ENCODE measurements around the gene BNIPL.

DNA sequence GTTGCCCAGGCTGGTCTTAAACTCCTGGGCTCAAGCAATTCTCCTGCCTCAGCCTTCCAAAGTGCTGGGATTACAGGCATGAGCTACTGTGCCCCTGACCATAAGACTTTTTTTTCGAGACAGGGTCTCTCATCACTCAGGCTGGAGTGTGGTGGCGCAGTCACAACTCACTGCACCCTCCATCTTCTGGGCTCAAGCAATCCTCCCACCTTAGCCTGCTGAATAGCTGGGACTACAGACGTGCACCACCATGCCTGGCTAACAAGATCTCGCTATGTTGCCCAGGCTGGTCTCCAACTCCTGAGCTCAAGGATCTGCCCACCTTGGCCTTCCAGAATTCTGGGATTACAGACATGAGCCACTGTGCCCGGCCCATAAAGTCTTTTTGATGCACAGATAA is 13.1 kb downstream of the BNIPL start:
- TF ChIP-seq, protein P1, sequence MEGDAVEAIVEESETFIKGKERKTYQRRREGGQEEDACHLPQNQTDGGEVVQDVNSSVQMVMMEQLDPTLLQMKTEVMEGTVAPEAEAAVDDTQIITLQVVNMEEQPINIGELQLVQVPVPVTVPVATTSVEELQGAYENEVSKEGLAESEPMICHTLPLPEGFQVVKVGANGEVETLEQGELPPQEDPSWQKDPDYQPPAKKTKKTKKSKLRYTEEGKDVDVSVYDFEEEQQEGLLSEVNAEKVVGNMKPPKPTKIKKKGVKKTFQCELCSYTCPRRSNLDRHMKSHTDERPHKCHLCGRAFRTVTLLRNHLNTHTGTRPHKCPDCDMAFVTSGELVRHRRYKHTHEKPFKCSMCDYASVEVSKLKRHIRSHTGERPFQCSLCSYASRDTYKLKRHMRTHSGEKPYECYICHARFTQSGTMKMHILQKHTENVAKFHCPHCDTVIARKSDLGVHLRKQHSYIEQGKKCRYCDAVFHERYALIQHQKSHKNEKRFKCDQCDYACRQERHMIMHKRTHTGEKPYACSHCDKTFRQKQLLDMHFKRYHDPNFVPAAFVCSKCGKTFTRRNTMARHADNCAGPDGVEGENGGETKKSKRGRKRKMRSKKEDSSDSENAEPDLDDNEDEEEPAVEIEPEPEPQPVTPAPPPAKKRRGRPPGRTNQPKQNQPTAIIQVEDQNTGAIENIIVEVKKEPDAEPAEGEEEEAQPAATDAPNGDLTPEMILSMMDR (IDR thresholded peaks at IDR 0.05) = no peak
- no peak for TF ChIP-seq POLR2A (IDR thresholded peaks at IDR 0.05)
